Loucy (cell line): Measurements from ENCODE around the gene TSTD2.
A peak's percentile ranks its signal among the peaks of the same experiment; 100 is the strongest.

Experiments
- H2AFZ ChIP-seq: fragments of 200-600 bp; sonication (generic); 2 replicates; pipeline ENCODE4 v1.6.0; 2016; ENCODE audit warnings: antibody characterized with exemption, mild to moderate bottlenecking, low read length, moderate library complexity
- H3F3A ChIP-seq: fragments of 200-600 bp; 2 replicates; pipeline ENCODE4 v1.6.0; 2016; ENCODE audit warnings: antibody characterized with exemption, low read depth, mild to moderate bottlenecking
- H3K27me3 ChIP-seq: fragments of 200-600 bp; sonication (generic); 2 replicates; pipeline ENCODE4 v1.6.1; 2014; ENCODE audit warnings: low read length, mild to moderate bottlenecking; ENCODE audit not compliant: insufficient read depth, poor library complexity, severe bottlenecking
- H3K36me3 ChIP-seq: fragments of 200-600 bp; sonication (generic); 2 replicates; pipeline ENCODE4 v1.6.1; 2016; ENCODE audit warnings: low read length; ENCODE audit not compliant: insufficient read depth
- H3K4me1 ChIP-seq: fragments of 200-600 bp; sonication (generic); 2 replicates; pipeline ENCODE4 v1.5.1; 2014; ENCODE audit warnings: low read length, mild to moderate bottlenecking; ENCODE audit not compliant: insufficient read depth, poor library complexity, severe bottlenecking
- H3K4me2 ChIP-seq: fragments of 200-600 bp; sonication (generic); 2 replicates; pipeline ENCODE4 v1.6.0; 2014; ENCODE audit warnings: antibody characterized with exemption, low read length, low read depth, mild to moderate bottlenecking; ENCODE audit not compliant: poor library complexity, severe bottlenecking
- H3K4me3 ChIP-seq: fragments of 200-600 bp; sonication (generic); 2 replicates; pipeline ENCODE4 v1.5.1; 2014; ENCODE audit warnings: low read length, mild to moderate bottlenecking, mixed read lengths; ENCODE audit not compliant: poor library complexity, severe bottlenecking
- H3K79me2 ChIP-seq: fragments of 200-600 bp; sonication (generic); 2 replicates; pipeline ENCODE4 v1.6.1; 2014; ENCODE audit warnings: low read length; ENCODE audit not compliant: insufficient read depth
- H3K9ac ChIP-seq: fragments of 200-600 bp; sonication (generic); 2 replicates; pipeline ENCODE4 v1.6.0; 2014; ENCODE audit warnings: mild to moderate bottlenecking, low read depth, low read length, moderate library complexity; ENCODE audit not compliant: poor library complexity, severe bottlenecking
- H3K9me2 ChIP-seq: fragments of 200-600 bp; sonication (generic); replicated peaks from 2 replicates; pipeline ENCODE4 v1.6.1; 2016; ENCODE audit warnings: low read depth, low read length, mixed read lengths
- H3K9me3 ChIP-seq: fragments of 200-600 bp; sonication (generic); 2 replicates; pipeline ENCODE4 v1.6.1; 2014; ENCODE audit warnings: mild to moderate bottlenecking, antibody characterized with exemption, low read length, low read depth; ENCODE audit not compliant: insufficient read depth
- H4K20me1 ChIP-seq: fragments of 200-600 bp; sonication (generic); 2 replicates; pipeline ENCODE4 v1.6.0; 2014; ENCODE audit warnings: antibody characterized with exemption, low read length, mild to moderate bottlenecking; ENCODE audit not compliant: insufficient read depth, poor library complexity, severe bottlenecking
- EZH2phosphoT487 ChIP-seq: fragments of 200-600 bp; IDR thresholded peaks from 2 replicates; pipeline ENCODE4 v1.6.1; 2018; ENCODE audit warnings: antibody characterized with exemption, mild to moderate bottlenecking, moderate library complexity, borderline replicate concordance
- TF ChIP-seq, protein P1 (sequence below): fragments of 200-600 bp; sonication (generic); conservative IDR thresholded peaks from 2 replicates; pipeline ENCODE4 v1.5.1; 2014; ENCODE audit warnings: mild to moderate bottlenecking, antibody characterized with exemption, low read length

TSTD2 gene

DNA sequence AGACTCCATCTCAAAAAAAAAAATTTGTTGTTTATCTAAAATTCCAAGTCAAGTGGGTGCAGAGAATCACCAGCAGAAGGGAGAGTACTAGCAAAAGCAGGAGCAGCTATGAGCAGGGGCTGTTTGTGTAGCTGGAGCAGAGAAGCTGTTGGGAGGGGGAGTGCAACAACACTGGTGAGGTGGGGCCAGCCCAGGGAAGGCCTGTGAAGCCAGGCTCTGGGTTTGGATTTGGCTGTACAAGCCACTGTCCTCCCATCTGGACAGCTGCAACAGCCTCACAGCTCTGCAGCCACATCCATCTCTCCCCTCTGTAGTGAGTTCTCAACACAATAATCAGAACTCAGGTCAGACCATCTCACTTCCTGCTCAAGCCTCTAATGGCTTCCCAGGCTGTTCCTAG, 72.3 kb downstream of the TSTD2 start:
- H3K27me3 ChIP-seq: no peaks in the 10 kb centered on the region
- no peaks in the 10 kb centered on the region for H3K9me2 ChIP-seq
- no peaks in the 10 kb centered on the region for H3K79me2 ChIP-seq
- no peak overlapping the region for H3K4me2 ChIP-seq
- peak overlapping the region; percentile 4; the same call in 1 of the 2 replicates for H2AFZ ChIP-seq
- no peak overlapping the region for H3K4me3 ChIP-seq
- H3F3A ChIP-seq: no peaks in the 10 kb centered on the region
- H3K4me1 ChIP-seq: no peaks in the 10 kb centered on the region
- no peak overlapping the region for H3K9ac ChIP-seq
- TF ChIP-seq, protein P1, sequence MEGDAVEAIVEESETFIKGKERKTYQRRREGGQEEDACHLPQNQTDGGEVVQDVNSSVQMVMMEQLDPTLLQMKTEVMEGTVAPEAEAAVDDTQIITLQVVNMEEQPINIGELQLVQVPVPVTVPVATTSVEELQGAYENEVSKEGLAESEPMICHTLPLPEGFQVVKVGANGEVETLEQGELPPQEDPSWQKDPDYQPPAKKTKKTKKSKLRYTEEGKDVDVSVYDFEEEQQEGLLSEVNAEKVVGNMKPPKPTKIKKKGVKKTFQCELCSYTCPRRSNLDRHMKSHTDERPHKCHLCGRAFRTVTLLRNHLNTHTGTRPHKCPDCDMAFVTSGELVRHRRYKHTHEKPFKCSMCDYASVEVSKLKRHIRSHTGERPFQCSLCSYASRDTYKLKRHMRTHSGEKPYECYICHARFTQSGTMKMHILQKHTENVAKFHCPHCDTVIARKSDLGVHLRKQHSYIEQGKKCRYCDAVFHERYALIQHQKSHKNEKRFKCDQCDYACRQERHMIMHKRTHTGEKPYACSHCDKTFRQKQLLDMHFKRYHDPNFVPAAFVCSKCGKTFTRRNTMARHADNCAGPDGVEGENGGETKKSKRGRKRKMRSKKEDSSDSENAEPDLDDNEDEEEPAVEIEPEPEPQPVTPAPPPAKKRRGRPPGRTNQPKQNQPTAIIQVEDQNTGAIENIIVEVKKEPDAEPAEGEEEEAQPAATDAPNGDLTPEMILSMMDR: no peak
- TF ChIP-seq EZH2phosphoT487: no peak
- H3K9me3 ChIP-seq: no peaks in the 10 kb centered on the region
- H3K36me3 ChIP-seq: no peaks in the 10 kb centered on the region
- no peaks in the 10 kb centered on the region for H4K20me1 ChIP-seq

DNA sequence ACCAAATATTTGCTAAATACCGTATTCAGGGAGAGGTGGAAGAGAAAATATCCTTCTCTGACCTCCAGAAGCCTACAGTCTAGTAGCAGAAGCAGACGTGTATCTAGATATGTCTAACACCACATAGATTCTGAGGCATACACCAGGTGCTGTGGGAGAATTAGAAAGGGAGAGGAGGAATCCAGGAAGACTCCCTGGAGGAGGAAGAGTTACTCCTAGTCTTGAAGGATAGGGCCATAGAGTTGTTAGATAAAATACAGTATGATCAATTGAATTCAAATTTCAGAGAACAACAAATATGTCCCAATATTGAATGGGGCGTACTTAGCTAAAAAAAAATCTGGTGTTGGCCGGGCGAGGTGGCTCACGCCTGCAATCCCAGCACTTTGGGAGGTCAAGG, 73.0 kb downstream of the TSTD2 start:
- no peaks in the 10 kb centered on the region for H3K9me2 ChIP-seq
- H3F3A ChIP-seq: no peaks in the 10 kb centered on the region
- no peaks in the 10 kb centered on the region for H4K20me1 ChIP-seq
- no peaks in the 10 kb centered on the region for H3K79me2 ChIP-seq
- no peak overlapping the region for H3K4me3 ChIP-seq
- H2AFZ ChIP-seq: no peak overlapping the region
- no peaks in the 10 kb centered on the region for H3K4me1 ChIP-seq
- TF ChIP-seq, protein P1: no peak
- no peak for TF ChIP-seq EZH2phosphoT487
- no peak overlapping the region for H3K9ac ChIP-seq
- H3K27me3 ChIP-seq: no peaks in the 10 kb centered on the region
- H3K36me3 ChIP-seq: no peaks in the 10 kb centered on the region
- H3K9me3 ChIP-seq: no peaks in the 10 kb centered on the region
- H3K4me2 ChIP-seq: no peak overlapping the region

- no peaks in the 10 kb centered on the region for H3K9me2 ChIP-seq
- no peak overlapping the region for H3K4me2 ChIP-seq
- no peaks in the 10 kb centered on the region for H3K79me2 ChIP-seq
- no peak overlapping the region for H2AFZ ChIP-seq
- no peak for TF ChIP-seq EZH2phosphoT487
- no peaks in the 10 kb centered on the region for H3K27me3 ChIP-seq
- H3K9me3 ChIP-seq: no peaks in the 10 kb centered on the region
- H4K20me1 ChIP-seq: no peaks in the 10 kb centered on the region
- H3K4me3 ChIP-seq: no peak overlapping the region
- H3K36me3 ChIP-seq: no peaks in the 10 kb centered on the region
- no peak overlapping the region for H3K9ac ChIP-seq
- no peaks in the 10 kb centered on the region for H3F3A ChIP-seq
- H3K4me1 ChIP-seq: no peaks in the 10 kb centered on the region
Observed at GRCh38 chr9:97559111-97559514, 74.1 kb downstream of the TSTD2 start.

DNA sequence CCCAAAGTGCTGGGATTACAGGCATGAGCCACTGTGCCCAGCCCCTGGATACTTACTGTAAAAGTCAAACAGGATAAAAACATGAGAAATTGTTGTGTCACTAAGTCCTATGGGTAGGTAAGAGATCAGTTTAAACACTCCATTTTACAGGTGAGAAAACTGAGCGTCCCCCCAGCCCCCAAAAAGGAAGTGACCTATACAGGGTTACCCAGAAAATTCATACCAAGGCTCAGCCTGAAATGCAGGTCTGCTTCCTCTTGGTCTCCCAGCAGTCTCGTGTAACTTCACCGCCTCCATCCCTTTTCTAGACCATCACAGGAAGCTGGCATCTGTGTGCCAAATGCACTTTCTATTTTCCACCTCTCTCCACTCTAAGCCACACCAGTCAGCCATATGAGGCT, 74.5 kb downstream of the TSTD2 start:
- no peak overlapping the region for H2AFZ ChIP-seq
- no peaks in the 10 kb centered on the region for H3K9me2 ChIP-seq
- H3K36me3 ChIP-seq: no peaks in the 10 kb centered on the region
- TF ChIP-seq, protein P1: no peak
- TF ChIP-seq EZH2phosphoT487: no peak
- no peaks in the 10 kb centered on the region for H3F3A ChIP-seq
- H3K4me3 ChIP-seq: no peak overlapping the region
- H3K4me1 ChIP-seq: no peaks in the 10 kb centered on the region
- H3K79me2 ChIP-seq: no peaks in the 10 kb centered on the region
- H3K4me2 ChIP-seq: no peak overlapping the region
- no peaks in the 10 kb centered on the region for H4K20me1 ChIP-seq
- no peaks in the 10 kb centered on the region for H3K27me3 ChIP-seq
- no peak overlapping the region for H3K9ac ChIP-seq
- H3K9me3 ChIP-seq: no peaks in the 10 kb centered on the region
